Activated CD8-positive, alpha-beta T cell treated with anti-CD3 and anti-CD28 coated beads for 36 hours (primary cell): ENCODE results near the gene DEPP1. TPM values are rescaled to one million over a fixed set of nuclear protein-coding genes. Genes with fewer than 3 reads are reported as not detected.

Experiments
- ATAC-seq: fragments of 200-7000 bp; cut with Tn5 transposase; one replicate; pipeline ENCODE4 v1.10.0; 2021; ENCODE audit warnings: mild to moderate bottlenecking, moderate library complexity
- CTCF ChIA-PET: fragments of 350-600 bp; sonication (Branson Sonifier 250); formaldehyde crosslinking; loops from one replicate; lab custom pipeline; 2021; ENCODE audit warnings: antibody characterized with exemption; lab: Charles Lee
- POLR2A ChIA-PET: fragments of 350-600 bp; sonication (Branson Sonifier 250); formaldehyde crosslinking; loops from one replicate; lab custom pipeline; 2021; ENCODE audit warnings: antibody characterized with exemption; lab: Charles Lee
- DNase-seq: peaks from one replicate; pipeline ENCODE4 v3.0.0-alpha.2; 2020
- H3K27ac Mint-ChIP-seq: one replicate; pipeline ENCODE4 v1.8.0; 2021; ENCODE audit warnings: mild to moderate bottlenecking, mixed read lengths
- H3K27me3 Mint-ChIP-seq: one replicate; pipeline ENCODE4 v1.8.0; 2021; ENCODE audit warnings: mixed read lengths
- H3K36me3 Mint-ChIP-seq: one replicate; pipeline ENCODE4 v1.8.0; 2021; ENCODE audit warnings: low read depth, mixed read lengths
- H3K4me1 Mint-ChIP-seq: one replicate; pipeline ENCODE4 v1.8.0; 2021; ENCODE audit warnings: low read depth, mixed read lengths
- H3K4me3 Mint-ChIP-seq: one replicate; pipeline ENCODE4 v1.8.0; 2021; ENCODE audit warnings: mild to moderate bottlenecking, moderate library complexity, mixed read lengths
- H3K9me3 Mint-ChIP-seq: one replicate; pipeline ENCODE4 v1.8.0; 2021; ENCODE audit warnings: mixed read lengths
- intact Hi-C: fragments of 100-400 bp; cut with micrococcal nuclease; formaldehyde crosslinking; loops from one replicate; pipeline ENCODE4 v1.10.0; 2022
- total RNA-seq, 2 experiments: library from RNA; stranded (reverse); gene quantifications; one replicate each; pipeline ENCODE4 v1.2.3, GENCODE V29; 2021
- TF ChIP-seq, protein P1 (sequence below): fragments of 200-600 bp; IDR thresholded peaks from one replicate; pipeline ENCODE4 v1.8.0; 2022; ENCODE audit warnings: antibody characterized with exemption, mild to moderate bottlenecking

The DEPP1 gene
- total RNA-seq, 2 experiments from 2014 or later = 0.16 to 0.27 TPM

DNA sequence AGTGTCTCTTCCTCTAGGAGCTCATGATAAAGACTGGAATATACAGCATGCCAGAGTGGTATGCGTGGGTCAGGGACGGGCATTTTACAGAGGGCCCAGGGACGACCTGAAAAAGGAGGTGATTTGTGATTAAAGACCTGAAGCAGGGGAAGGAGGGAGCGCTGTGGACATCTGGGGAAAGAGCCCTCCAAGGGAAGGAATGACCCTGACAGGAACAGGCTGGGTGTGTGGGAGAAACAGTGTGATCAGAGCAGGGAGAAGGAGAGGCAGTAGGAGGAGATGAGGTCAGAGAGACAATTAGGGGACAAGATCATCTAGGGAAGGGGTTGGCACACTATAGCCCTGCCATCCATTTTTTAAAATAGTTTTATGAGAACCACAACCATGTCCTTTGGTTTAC, 22.4 kb downstream of the DEPP1 start:
- H3K9me3 Mint-ChIP-seq = no peaks in the 10 kb centered on the region
- peaks cover 8% of the 10 kb centered on the region for H3K36me3 Mint-ChIP-seq
- peaks cover 11% of the 10 kb centered on the region for H3K4me1 Mint-ChIP-seq
- ChIA-PET CTCF (interaction anchor here (0.6 to 2.2 kb wide), 2 partner anchors 23 to 265 kb away, joined by 4 to 8 read pairs; no protein-coding TSS in a partner anchor), POLR2A (no interaction called here)
- no peak overlapping the region for H3K4me3 Mint-ChIP-seq
- no peak overlapping the region for H3K27ac Mint-ChIP-seq
- ATAC-seq (no peak), DNase-seq (no peak)
- intact Hi-C loops = no loop called here
- TF ChIP-seq, protein P1, sequence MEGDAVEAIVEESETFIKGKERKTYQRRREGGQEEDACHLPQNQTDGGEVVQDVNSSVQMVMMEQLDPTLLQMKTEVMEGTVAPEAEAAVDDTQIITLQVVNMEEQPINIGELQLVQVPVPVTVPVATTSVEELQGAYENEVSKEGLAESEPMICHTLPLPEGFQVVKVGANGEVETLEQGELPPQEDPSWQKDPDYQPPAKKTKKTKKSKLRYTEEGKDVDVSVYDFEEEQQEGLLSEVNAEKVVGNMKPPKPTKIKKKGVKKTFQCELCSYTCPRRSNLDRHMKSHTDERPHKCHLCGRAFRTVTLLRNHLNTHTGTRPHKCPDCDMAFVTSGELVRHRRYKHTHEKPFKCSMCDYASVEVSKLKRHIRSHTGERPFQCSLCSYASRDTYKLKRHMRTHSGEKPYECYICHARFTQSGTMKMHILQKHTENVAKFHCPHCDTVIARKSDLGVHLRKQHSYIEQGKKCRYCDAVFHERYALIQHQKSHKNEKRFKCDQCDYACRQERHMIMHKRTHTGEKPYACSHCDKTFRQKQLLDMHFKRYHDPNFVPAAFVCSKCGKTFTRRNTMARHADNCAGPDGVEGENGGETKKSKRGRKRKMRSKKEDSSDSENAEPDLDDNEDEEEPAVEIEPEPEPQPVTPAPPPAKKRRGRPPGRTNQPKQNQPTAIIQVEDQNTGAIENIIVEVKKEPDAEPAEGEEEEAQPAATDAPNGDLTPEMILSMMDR = no peak
- no peaks in the 10 kb centered on the region for H3K27me3 Mint-ChIP-seq

DNA sequence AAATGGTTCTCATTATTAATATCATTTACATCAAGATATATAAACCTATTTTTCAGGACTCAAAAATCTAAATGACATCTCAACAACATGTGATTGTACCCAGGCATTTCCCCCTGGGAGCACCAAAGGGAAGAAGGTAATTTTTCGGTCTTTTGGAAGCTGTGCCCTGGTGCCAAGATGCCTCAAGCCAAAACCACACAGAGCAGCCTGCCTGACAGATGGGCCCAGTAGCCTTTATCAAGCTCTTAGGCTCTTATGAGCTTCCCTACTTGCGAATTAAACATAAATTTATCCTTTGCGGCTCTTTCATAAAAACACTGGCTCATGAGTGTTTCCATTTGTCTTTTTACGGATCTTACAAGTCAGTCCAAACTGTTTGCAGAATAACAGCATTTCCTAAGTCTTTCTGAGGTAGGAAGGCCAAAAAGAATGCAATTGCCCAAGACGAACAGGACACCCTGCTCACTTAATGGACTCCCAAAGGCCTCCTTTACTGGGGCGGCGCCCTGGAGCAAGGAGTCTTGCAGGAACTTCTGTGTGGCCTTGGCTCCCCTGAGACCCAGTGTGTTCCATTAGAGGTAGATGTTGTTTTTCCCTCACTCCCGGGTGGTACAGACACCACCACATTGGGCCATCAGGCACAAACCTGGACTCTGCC, 23.1 kb downstream of the DEPP1 start:
- no peak for DNase-seq
- TF ChIP-seq, protein P1 = no peak
- no peak overlapping the region for H3K4me3 Mint-ChIP-seq
- H3K9me3 Mint-ChIP-seq = no peaks in the 10 kb centered on the region
- H3K36me3 Mint-ChIP-seq = peaks cover 8% of the 10 kb centered on the region
- H3K27me3 Mint-ChIP-seq = no peaks in the 10 kb centered on the region
- no peak overlapping the region for H3K27ac Mint-ChIP-seq
- no peak for ATAC-seq
- CTCF ChIA-PET = no interaction called here
- H3K4me1 Mint-ChIP-seq = peaks cover 11% of the 10 kb centered on the region
- intact Hi-C loops = no loop called here
- POLR2A ChIA-PET = no interaction called here

DNA sequence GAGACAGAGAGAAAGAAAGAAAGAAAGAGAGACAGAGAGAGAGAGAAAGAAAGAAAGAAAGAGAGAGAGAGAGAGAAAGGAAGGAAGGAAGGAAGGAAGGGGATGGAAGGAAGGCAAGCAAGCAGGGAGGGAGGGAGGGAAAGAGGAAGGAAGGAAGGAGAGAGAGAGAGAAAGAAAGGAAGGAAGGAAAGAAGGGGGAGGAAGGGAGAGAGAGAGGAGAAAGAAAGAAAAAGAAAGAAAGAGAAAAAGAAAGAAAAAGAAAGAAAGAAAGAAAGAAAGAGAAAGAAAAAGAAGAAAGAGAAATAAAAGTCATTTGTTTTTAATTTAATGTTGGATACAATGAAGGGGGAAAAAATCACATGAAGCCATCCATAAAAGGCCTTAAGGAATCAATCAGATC, 23.6 kb downstream of the DEPP1 start:
- peaks cover 11% of the 10 kb centered on the region for H3K4me1 Mint-ChIP-seq
- peaks cover 8% of the 10 kb centered on the region for H3K36me3 Mint-ChIP-seq
- H3K9me3 Mint-ChIP-seq = no peaks in the 10 kb centered on the region
- DNase-seq = no peak
- H3K27ac Mint-ChIP-seq = no peak overlapping the region
- TF ChIP-seq, protein P1 = no peak
- ChIA-PET CTCF (interaction anchor here (2.5 kb wide), 1 partner anchor 22 kb away, joined by 12 read pairs; no protein-coding TSS in a partner anchor), POLR2A (no interaction called here)
- no peak for ATAC-seq
- no peak overlapping the region for H3K4me3 Mint-ChIP-seq
- H3K27me3 Mint-ChIP-seq = no peaks in the 10 kb centered on the region
- intact Hi-C loops = no loop called here

DNA sequence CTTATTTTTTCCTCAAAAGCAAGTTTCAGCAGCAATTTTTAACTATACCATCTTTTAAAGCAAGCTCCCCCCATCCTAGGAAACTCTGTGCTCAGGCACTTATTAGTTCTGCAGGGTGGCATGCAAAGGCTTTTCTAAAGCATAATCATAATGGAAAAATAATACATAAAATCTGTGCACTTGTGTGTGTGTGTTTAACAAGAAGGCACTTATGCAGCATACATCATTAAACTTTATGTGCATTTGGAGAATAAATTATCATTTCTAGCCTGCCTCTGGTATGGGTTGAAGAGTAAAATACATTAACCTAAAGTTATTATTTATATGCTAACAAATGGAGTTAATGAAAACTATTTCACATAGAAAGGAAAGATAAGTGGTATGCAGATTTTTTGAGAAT, 24.6 kb downstream of the DEPP1 start:
- H3K4me1 Mint-ChIP-seq = peaks cover 10% of the 10 kb centered on the region
- H3K9me3 Mint-ChIP-seq = no peaks in the 10 kb centered on the region
- H3K36me3 Mint-ChIP-seq = peaks cover 8% of the 10 kb centered on the region
- no peak overlapping the region for H3K27ac Mint-ChIP-seq
- ChIA-PET POLR2A (interaction anchor here (0.9 kb wide), 1 partner anchor 9 kb away, joined by 3 read pairs; no protein-coding TSS in a partner anchor), CTCF (interaction anchor here (2.0 to 2.5 kb wide), 2 partner anchors 14 to 22 kb away, joined by 9 to 12 read pairs; no protein-coding TSS in a partner anchor)
- intact Hi-C loops = no loop called here
- H3K27me3 Mint-ChIP-seq = no peaks in the 10 kb centered on the region
- H3K4me3 Mint-ChIP-seq = no peak overlapping the region
- TF ChIP-seq, protein P1 = no peak
- no peak for ATAC-seq
- DNase-seq = no peak

DNA sequence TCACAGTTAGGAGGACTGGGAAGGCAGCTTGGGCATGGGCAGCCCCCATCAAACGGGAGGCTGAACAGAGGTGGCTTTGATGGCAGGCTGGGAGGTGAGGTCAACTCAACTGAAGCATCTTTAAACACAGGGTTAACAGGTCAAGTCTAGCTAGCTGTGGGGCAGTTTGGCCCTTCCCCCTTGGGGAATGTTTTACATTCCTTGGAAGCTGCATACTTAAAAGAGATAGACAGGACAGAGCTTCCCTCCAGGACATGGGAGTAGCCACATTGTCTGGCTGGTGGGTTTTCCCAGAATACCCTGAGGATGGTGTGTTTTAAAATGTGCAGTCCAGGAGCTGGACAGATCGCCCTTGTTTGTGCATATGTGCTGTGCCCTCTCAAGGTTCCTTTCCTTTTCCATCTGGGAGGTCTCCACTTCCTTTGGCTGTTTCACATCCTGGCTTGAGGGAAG, 25.8 kb downstream of the DEPP1 start:
- POLR2A ChIA-PET = no interaction called here
- no peak overlapping the region for H3K4me3 Mint-ChIP-seq
- H3K27me3 Mint-ChIP-seq = no peaks in the 10 kb centered on the region

More for the DNA sequence above, 25.8 kb downstream of the DEPP1 start:
- Mint-ChIP-seq H3K4me1 (peaks cover 3% of the 10 kb centered on the region), H3K36me3 (peaks cover 8% of the 10 kb centered on the region), H3K27ac (no peak overlapping the region), H3K9me3 (no peaks in the 10 kb centered on the region)
- intact Hi-C loops = no loop called here
- CTCF ChIA-PET = interaction anchor here (0.9 to 2.5 kb wide), 3 partner anchors 15 to 20 kb away, joined by 3 to 12 read pairs (median 9); no protein-coding TSS in a partner anchor
- ATAC-seq (no peak), DNase-seq (no peak)
- TF ChIP-seq, protein P1 = no peak
